Measurements from ENCODE around the gene LTN1. TPM values are rescaled to one million over a fixed set of nuclear protein-coding genes. Genes with fewer than 3 reads are reported as not detected.

LTN1 gene
- total and polyA plus RNA-seq, 2 donors (not counting 1 experiment from before 2014, with no cell fraction given), result 6.6 to 30.1 TPM

- Mint-ChIP-seq H3K27ac (peak overlapping the region; percentile 99), H3K27me3 (no peaks in the 10 kb centered on the region), H3K9me3 (ENCODE audit: insufficient read depth) (no peaks in the 10 kb centered on the region), H3K4me1 (peaks cover 36% of the 10 kb centered on the region), H3K4me3 (peak overlapping the region; percentile 95)
- no peaks in the 10 kb centered on the region for H3K27me3 ChIP-seq (replicated peaks in 1 of 4; ENCODE audit: control extremely low read depth in 1 of 4, control insufficient read depth in 3 of 4, insufficient read depth in 4 of 4, low read length in 3 of 4)
- peaks cover 0 to 4% (median 0%) of the 10 kb centered on the region in 3 donors for H3K9me3 ChIP-seq (ENCODE audit: control extremely low read depth in 1 of 3, control insufficient read depth in 2 of 3, insufficient read depth in 1 of 3, low read length in 2 of 3)
- peaks cover 0 to 8% of the 10 kb centered on the region in 2 experiments for H3K36me3 ChIP-seq (replicated peaks in 1 of 2; ENCODE audit: control extremely low read depth in 1 of 2, control insufficient read depth in 1 of 2, extremely low read depth in 1 of 2, insufficient read depth in 2 of 2, low read length in 1 of 2)
- H2AFZ ChIP-seq (ENCODE audit: insufficient read depth, low read depth, low read length, poor library complexity, severe bottlenecking), result peak overlapping the region; percentile 78
- peaks cover 8% of the 10 kb centered on the region for H4K20me1 ChIP-seq (ENCODE audit: control insufficient read depth, insufficient read depth, low read length, poor library complexity, severe bottlenecking)
- ATAC-seq (ENCODE audit: low read depth) (no peak), DNase-seq (no peak)
- peak overlapping the region; percentile 86 for H3K9ac ChIP-seq (ENCODE audit: low read length)
- H3K27ac ChIP-seq (ENCODE audit: low read length in 2 of 2), result peak overlapping the region; percentile 97 to 98
- TF ChIP-seq CTCF (IDR thresholded peaks at IDR 0.05) (no peak), EZH2 (IDR thresholded peaks at IDR 0.05; ENCODE audit: borderline replicate concordance, insufficient read depth, low read depth, low read length, poor library complexity, severe bottlenecking) (no peak)
- H3K79me2 ChIP-seq (ENCODE audit: control insufficient read depth, insufficient read depth, low read length), result peaks cover 58% of the 10 kb centered on the region
- WGBS (ENCODE audit: insufficient coverage), result 11% methylated on average over 6 of the region's 6 CpGs
- H3K4me3 ChIP-seq (ENCODE audit: control extremely low read depth in 1 of 5, extremely low read depth in 1 of 5, insufficient read depth in 1 of 5, low read depth in 2 of 5, low read length in 4 of 5), result peak overlapping the region; percentile 58 to 90 (median 74)
- POLR2A ChIA-PET, result interaction anchor here (1.0 to 2.4 kb wide), 6 partner anchors 20 to 275 kb away, joined by 3 to 35 read pairs (median 6); partner anchors contain the start of gene LTN1
- H3K4me2 ChIP-seq (replicated peaks; ENCODE audit: low read depth, low read length, poor library complexity, severe bottlenecking), result peak overlapping the region; percentile 79
- CTCF ChIA-PET, result interaction anchor here (1.1 to 4.0 kb wide), 3 partner anchors 23 to 45 kb away, joined by 5 to 23 read pairs (median 6); partner anchors contain the start of gene LTN1
- peaks cover 12 to 13% of the 10 kb centered on the region in 2 donors for H3K4me1 ChIP-seq (ENCODE audit: control insufficient read depth in 2 of 2, insufficient read depth in 2 of 2, low read length in 2 of 2)
- intact Hi-C loops (cut with micrococcal nuclease), result no loop called here
Measured at GRCh38 chr21:29025328-29025713, 32.6 kb upstream of the LTN1 start.
